Smooth muscle cell (in vitro differentiated cells): ENCODE data around the gene MMP10. TPM values are rescaled to one million over a fixed set of nuclear protein-coding genes. Genes with fewer than 3 reads are reported as not detected.

Experiments used
- DNase-seq: peaks from one replicate; lab custom pipeline; 2025; ENCODE audit not compliant: unreplicated experiment; lab: John Stamatoyannopoulos, UW
- H2AFZ ChIP-seq: fragments of 200-600 bp; sonication (generic); 2 replicates; pipeline ENCODE4 v1.6.0; 2016; ENCODE audit warnings: antibody characterized with exemption, low read depth, mild to moderate bottlenecking
- H3F3A ChIP-seq: fragments of 200-600 bp; sonication (generic); 2 replicates; pipeline ENCODE4 v1.6.0; 2017; ENCODE audit warnings: antibody characterized with exemption, low read depth
- H3K27ac ChIP-seq: fragments of 200-600 bp; sonication (generic); 2 replicates; pipeline ENCODE4 v1.5.1; 2016; ENCODE audit warnings: low read depth, mild to moderate bottlenecking
- H3K27me3 ChIP-seq: fragments of 200-600 bp; sonication (generic); 2 replicates; pipeline ENCODE4 v1.6.1; 2016; ENCODE audit warnings: low read depth, mild to moderate bottlenecking
- H3K36me3 ChIP-seq: fragments of 200-600 bp; sonication (generic); 2 replicates; pipeline ENCODE4 v1.5.1; 2016; ENCODE audit warnings: low read depth
- H3K4me1 ChIP-seq: fragments of 200-600 bp; sonication (generic); 2 replicates; pipeline ENCODE4 v1.5.1; 2016; ENCODE audit warnings: low read depth
- H3K4me2 ChIP-seq: fragments of 200-600 bp; sonication (generic); 2 replicates; pipeline ENCODE4 v1.6.0; 2016; ENCODE audit warnings: mild to moderate bottlenecking
- H3K4me3 ChIP-seq: fragments of 200-600 bp; sonication (generic); 2 replicates; pipeline ENCODE4 v1.5.1; 2016; ENCODE audit warnings: mild to moderate bottlenecking
- H3K79me2 ChIP-seq: fragments of 200-600 bp; sonication (generic); 2 replicates; pipeline ENCODE4 v1.6.0; 2016; ENCODE audit warnings: low read depth, mild to moderate bottlenecking
- H3K9ac ChIP-seq: fragments of 200-600 bp; sonication (generic); 2 replicates; pipeline ENCODE4 v1.6.0; 2016; ENCODE audit warnings: low read depth
- H3K9me3 ChIP-seq: fragments of 200-600 bp; sonication (generic); replicated peaks from 2 replicates; pipeline ENCODE4 v1.5.1; 2016; ENCODE audit warnings: low read depth
- H4K20me1 ChIP-seq: fragments of 200-600 bp; sonication (generic); 2 replicates; pipeline ENCODE4 v1.6.0; 2016; ENCODE audit warnings: low read depth
- CTCF ChIP-seq: fragments of 200-600 bp; sonication (generic); IDR thresholded peaks from 2 replicates; pipeline ENCODE4 v1.5.1; 2017; ENCODE audit warnings: borderline replicate concordance, mild to moderate bottlenecking, antibody characterized with exemption; ENCODE audit not compliant: insufficient read depth, poor library complexity, severe bottlenecking
- WGBS: methylation state at CpG from one replicate; pipeline ENCODE4 v1.1.7; 2016; ENCODE audit warnings: low lambda C conversion rate; 5-methylcytosine and 5-hydroxymethylcytosine counted together
- polyA plus RNA-seq: library from polyadenylated mRNA; unstranded; fragments of >200 nt; fragmentation: Nextera tagmentation; extraction: Ambion mirVana; gene quantifications from 2 replicates; pipeline ENCODE4 v1.2.1, GENCODE V29; 2016
- total RNA-seq: library from RNA; depleted of rRNA; stranded (reverse); fragments of >200 nt; gene quantifications from 2 replicates; pipeline ENCODE4 v1.2.3, GENCODE V29; 2014

MMP10 gene
- total and polyA plus RNA-seq, 2 experiments from 2014 or later: 1.1 to 7.3 TPM

- Histone ChIP-seq H3F3A (no peaks in the 10 kb centered on the region), H3K9me3 (no peaks in the 10 kb centered on the region), H3K27ac (no peak overlapping the region), H4K20me1 (no peaks in the 10 kb centered on the region), H3K4me2 (no peak overlapping the region), H3K4me3 (no peak overlapping the region), H3K36me3 (no peaks in the 10 kb centered on the region), H3K79me2 (no peaks in the 10 kb centered on the region), H3K9ac (no peak overlapping the region), H3K4me1 (no peaks in the 10 kb centered on the region), H2AFZ (no peak overlapping the region), H3K27me3 (no peaks in the 10 kb centered on the region)
- WGBS: 84% methylated on average over 8 of the region's 8 CpGs
- no peak for TF ChIP-seq CTCF
- DNase-seq: no peak
These were observed 8.0 kb upstream of the MMP10 start for GRCh38 chr11:102788334-102788995.

- H3K4me1 ChIP-seq: peaks cover 6% of the 10 kb centered on the region
- no peak overlapping the region for H3K4me3 ChIP-seq
- no peaks in the 10 kb centered on the region for H3K79me2 ChIP-seq
- no peaks in the 10 kb centered on the region for H3F3A ChIP-seq
- H3K9me3 ChIP-seq: no peaks in the 10 kb centered on the region
- H4K20me1 ChIP-seq: no peaks in the 10 kb centered on the region
- no peak overlapping the region for H2AFZ ChIP-seq
- TF ChIP-seq CTCF: no peak
- WGBS: 96% methylated on average over 3 of the region's 3 CpGs
- no peaks in the 10 kb centered on the region for H3K27me3 ChIP-seq
- H3K36me3 ChIP-seq: no peaks in the 10 kb centered on the region
- no peak overlapping the region for H3K4me2 ChIP-seq
- no peak overlapping the region for H3K9ac ChIP-seq
- no peak overlapping the region for H3K27ac ChIP-seq
- no peak for DNase-seq
These were observed 4.0 kb upstream of the MMP10 start for GRCh38 chr11:102784380-102784779.

- Histone ChIP-seq H3F3A (no peaks in the 10 kb centered on the region), H3K27me3 (no peaks in the 10 kb centered on the region), H4K20me1 (no peaks in the 10 kb centered on the region), H3K9ac (no peak overlapping the region), H2AFZ (no peak overlapping the region), H3K4me3 (no peak overlapping the region), H3K9me3 (no peaks in the 10 kb centered on the region), H3K36me3 (no peaks in the 10 kb centered on the region), H3K27ac (no peak overlapping the region), H3K79me2 (no peaks in the 10 kb centered on the region), H3K4me2 (no peak overlapping the region), H3K4me1 (peaks cover 6% of the 10 kb centered on the region)
- no peak for TF ChIP-seq CTCF
- WGBS: 69% methylated on average over 2 of the region's 2 CpGs
- no peak for DNase-seq
These were observed 3.3 kb upstream of the MMP10 start for GRCh38 chr11:102783720-102784119.

GRCh38 chr11:102783016-102783415, 2.6 kb upstream of the MMP10 start:
- H3K4me3 ChIP-seq: no peak overlapping the region
- H3K9me3 ChIP-seq: no peaks in the 10 kb centered on the region
- H3K36me3 ChIP-seq: no peaks in the 10 kb centered on the region
- H3K27ac ChIP-seq: no peak overlapping the region
- DNase-seq: no peak
- no peaks in the 10 kb centered on the region for H4K20me1 ChIP-seq
- H3K4me2 ChIP-seq: no peak overlapping the region
- no peaks in the 10 kb centered on the region for H3F3A ChIP-seq
- no peak for TF ChIP-seq CTCF
- H3K4me1 ChIP-seq: peaks cover 6% of the 10 kb centered on the region
- no peaks in the 10 kb centered on the region for H3K79me2 ChIP-seq
- H3K27me3 ChIP-seq: no peaks in the 10 kb centered on the region
- H3K9ac ChIP-seq: no peak overlapping the region
- H2AFZ ChIP-seq: no peak overlapping the region
